ENCODE measurements around the gene UNCX. TPM values are rescaled to one million over a fixed set of nuclear protein-coding genes. Genes with fewer than 3 reads are reported as not detected.
"Not testable (repeated sequence)": the region's sequence is repeated elsewhere in the genome, so short reads cannot be mapped to it uniquely, and the experiment has no call there.

UNCX gene
- total RNA-seq, 2 experiments from 2014 or later: not detected

GRCh38 chr7:1278543-1278942 is 45.9 kb downstream of the UNCX start:
- no peak for ATAC-seq

GRCh38 chr7:1279041-1279440 is 46.4 kb downstream of the UNCX start:
- H3K27me3 Mint-ChIP-seq: peaks cover 9% of the 10 kb centered on the region

More at GRCh38 chr7:1278543-1278942, 45.9 kb downstream of the UNCX start:
- peaks cover 9% of the 10 kb centered on the region for H3K27me3 Mint-ChIP-seq
- POLR2A ChIA-PET: no interaction called here
- no peaks in the 10 kb centered on the region for H3K9me3 Mint-ChIP-seq (ENCODE audit: low read depth)
- intact Hi-C loops (cut with DNase I, micrococcal nuclease): no loop called here
- CTCF ChIA-PET: no interaction called here
- peaks cover 2% of the 10 kb centered on the region for H3K36me3 Mint-ChIP-seq (ENCODE audit: low read depth)
- no peak overlapping the region for H3K27ac Mint-ChIP-seq
- no peak for DNase-seq
- no peak overlapping the region for H3K4me3 Mint-ChIP-seq
- H3K4me1 Mint-ChIP-seq: no peaks in the 10 kb centered on the region

GRCh38 chr7:1279895-1280294 is 47.2 kb downstream of the UNCX start:
- H3K4me3 Mint-ChIP-seq; H3K27ac Mint-ChIP-seq; H3K9me3 Mint-ChIP-seq (ENCODE audit: low read depth); intact Hi-C loops (cut with DNase I, micrococcal nuclease); H3K27me3 Mint-ChIP-seq; H3K36me3 Mint-ChIP-seq (ENCODE audit: low read depth); POLR2A ChIA-PET; ATAC-seq; H3K4me1 Mint-ChIP-seq; DNase-seq; CTCF ChIA-PET: not testable (repeated sequence)

More at GRCh38 chr7:1279041-1279440, 46.4 kb downstream of the UNCX start:
- intact Hi-C loops (cut with DNase I, micrococcal nuclease): no loop called here
- DNase-seq (no peak), ATAC-seq (no peak)
- Mint-ChIP-seq H3K4me1 (no peaks in the 10 kb centered on the region), H3K4me3 (no peak overlapping the region), H3K36me3 (ENCODE audit: low read depth) (peaks cover 2% of the 10 kb centered on the region), H3K9me3 (ENCODE audit: low read depth) (no peaks in the 10 kb centered on the region), H3K27ac (no peak overlapping the region)
- CTCF ChIA-PET: no interaction called here
- POLR2A ChIA-PET: no interaction called here

GRCh38 chr7:1281068-1281467 is 48.4 kb downstream of the UNCX start:
- Mint-ChIP-seq H3K4me1 (no peaks in the 10 kb centered on the region), H3K4me3 (no peak overlapping the region), H3K36me3 (ENCODE audit: low read depth) (peaks cover 2% of the 10 kb centered on the region), H3K27ac (no peak overlapping the region), H3K9me3 (ENCODE audit: low read depth) (no peaks in the 10 kb centered on the region), H3K27me3 (peaks cover 7% of the 10 kb centered on the region)
- ATAC-seq: no peak
- POLR2A ChIA-PET: no interaction called here
- CTCF ChIA-PET: no interaction called here
- intact Hi-C loops (cut with DNase I, micrococcal nuclease): no loop called here
- no peak for DNase-seq

GRCh38 chr7:1282679-1283078 is 50.0 kb downstream of the UNCX start:
- ATAC-seq (no peak), DNase-seq (no peak)
- H3K36me3 Mint-ChIP-seq (ENCODE audit: low read depth): peaks cover 2% of the 10 kb centered on the region
- no peak overlapping the region for H3K27ac Mint-ChIP-seq
- peaks cover 4% of the 10 kb centered on the region for H3K27me3 Mint-ChIP-seq
- no peaks in the 10 kb centered on the region for H3K9me3 Mint-ChIP-seq (ENCODE audit: low read depth)
- ChIA-PET POLR2A (no interaction called here), CTCF (no interaction called here)
- intact Hi-C loops (cut with DNase I, micrococcal nuclease): no loop called here
- no peak overlapping the region for H3K4me3 Mint-ChIP-seq
- H3K4me1 Mint-ChIP-seq: no peaks in the 10 kb centered on the region

GRCh38 chr7:1283337-1283736 is 50.7 kb downstream of the UNCX start:
- Mint-ChIP-seq H3K27ac (no peak overlapping the region), H3K36me3 (ENCODE audit: low read depth) (peaks cover 2% of the 10 kb centered on the region), H3K9me3 (ENCODE audit: low read depth) (no peaks in the 10 kb centered on the region), H3K4me1 (no peaks in the 10 kb centered on the region), H3K27me3 (peaks cover 2% of the 10 kb centered on the region), H3K4me3 (no peak overlapping the region)
- POLR2A ChIA-PET: no interaction called here
- ATAC-seq: no peak
- CTCF ChIA-PET: no interaction called here
- intact Hi-C loops (cut with DNase I, micrococcal nuclease): no loop called here
- DNase-seq: no peak

- Mint-ChIP-seq H3K36me3 (ENCODE audit: low read depth) (peaks cover 2% of the 10 kb centered on the region), H3K4me3 (no peak overlapping the region), H3K27ac (no peak overlapping the region), H3K27me3 (peaks cover 2% of the 10 kb centered on the region), H3K9me3 (ENCODE audit: low read depth) (no peaks in the 10 kb centered on the region), H3K4me1 (no peaks in the 10 kb centered on the region)
- ChIA-PET CTCF (no interaction called here), POLR2A (no interaction called here)
- ATAC-seq (no peak), DNase-seq (no peak)
- intact Hi-C loops (cut with DNase I, micrococcal nuclease): no loop called here
Measured at GRCh38 chr7:1283941-1284742, 51.5 kb downstream of the UNCX start.

GRCh38 chr7:1284743-1285458 is 52.2 kb downstream of the UNCX start:
- Mint-ChIP-seq H3K27ac (no peak overlapping the region), H3K36me3 (ENCODE audit: low read depth) (peaks cover 2% of the 10 kb centered on the region), H3K27me3 (peaks cover 4% of the 10 kb centered on the region), H3K4me3 (no peak overlapping the region), H3K9me3 (ENCODE audit: low read depth) (no peaks in the 10 kb centered on the region), H3K4me1 (no peaks in the 10 kb centered on the region)
- DNase-seq: no peak
- intact Hi-C loops (cut with DNase I, micrococcal nuclease): no loop called here
- ChIA-PET POLR2A (no interaction called here), CTCF (interaction anchor here (0.7 kb wide), 2 partner anchors 168 to 292 kb away, joined by 3 read pairs; no protein-coding TSS in a partner anchor)
- ATAC-seq: no peak

- no peaks in the 10 kb centered on the region for H3K9me3 Mint-ChIP-seq (ENCODE audit: low read depth)
- H3K36me3 Mint-ChIP-seq (ENCODE audit: low read depth): no peaks in the 10 kb centered on the region
- H3K4me3 Mint-ChIP-seq: no peak overlapping the region
- ATAC-seq (no peak), DNase-seq (no peak)
- no peak overlapping the region for H3K27ac Mint-ChIP-seq
- peaks cover 2% of the 10 kb centered on the region for H3K27me3 Mint-ChIP-seq
- ChIA-PET POLR2A (no interaction called here), CTCF (interaction anchor here (0.7 kb wide), 2 partner anchors 167 to 293 kb away, joined by 3 read pairs; no protein-coding TSS in a partner anchor)
- peaks cover 4% of the 10 kb centered on the region for H3K4me1 Mint-ChIP-seq
- intact Hi-C loops (cut with DNase I, micrococcal nuclease): no loop called here
Measured at GRCh38 chr7:1285556-1286301, 53.1 kb downstream of the UNCX start.
